Endothelial cell of umbilical vein (primary cell): ENCODE results near the gene INPP5B.

Experiments
- POLR2A ChIP-seq: IDR thresholded peaks from 2 replicates; pipeline ENCODE4 v1.6.1; 2012; ENCODE audit warnings: low read depth, mild to moderate bottlenecking, control low read depth, low read length
- TF ChIP-seq, protein P1 (sequence below), 2 donors: IDR thresholded peaks; 1 replicate in 1 of 2; 2 replicates in 1 of 2; pipeline ENCODE4 v1.5.1; 2011; ENCODE audit warnings: low read length in 2 of 2, mild to moderate bottlenecking in 2 of 2, moderate library complexity in 2 of 2, control low read depth in 1 of 2, inconsistent platforms in 1 of 2, low read depth in 1 of 2; ENCODE audit not compliant: insufficient read depth in 1 of 2; ENCODE audit errors: extremely low read depth in 1 of 2

DNA sequence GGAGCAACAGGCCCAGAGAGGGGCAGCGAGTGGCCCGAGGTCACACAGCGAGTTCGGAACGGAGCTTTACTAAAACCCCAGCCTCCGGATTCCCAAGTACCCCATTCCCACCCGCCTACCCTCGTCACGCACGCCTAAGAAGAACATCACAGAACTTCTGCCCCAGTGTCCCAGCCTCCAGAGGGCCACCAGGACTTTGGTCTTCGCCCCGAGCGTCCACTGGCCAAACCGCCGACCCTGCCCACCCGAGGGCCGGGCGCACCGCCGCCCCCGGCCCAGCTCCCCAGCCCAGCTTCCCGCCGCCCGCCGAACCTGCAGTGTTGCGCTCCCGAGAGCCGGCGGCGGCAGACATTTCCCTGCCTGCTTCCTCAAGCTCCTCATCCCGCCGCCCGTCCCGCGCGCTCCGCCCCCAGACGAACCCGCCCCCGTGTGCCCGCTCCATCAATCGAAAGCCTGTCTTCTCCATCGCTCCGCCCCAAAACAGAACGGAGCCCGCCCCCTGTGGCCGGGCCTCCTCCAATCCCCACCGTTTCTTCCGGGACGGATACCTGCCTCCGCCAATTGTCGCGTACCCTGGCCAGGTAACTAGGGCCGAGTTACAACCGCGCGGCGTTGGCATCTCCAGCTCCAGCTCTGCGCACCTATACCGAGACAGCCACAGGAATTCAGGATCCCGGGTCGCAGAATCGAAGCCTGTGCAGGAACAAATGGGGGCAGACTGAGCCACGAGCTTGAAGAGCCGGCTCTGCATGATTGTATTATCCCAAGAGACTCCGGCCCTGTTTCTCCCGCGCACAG is 15.3 kb downstream of the INPP5B start:
- no peak for TF ChIP-seq POLR2A
- TF ChIP-seq, protein P1, sequence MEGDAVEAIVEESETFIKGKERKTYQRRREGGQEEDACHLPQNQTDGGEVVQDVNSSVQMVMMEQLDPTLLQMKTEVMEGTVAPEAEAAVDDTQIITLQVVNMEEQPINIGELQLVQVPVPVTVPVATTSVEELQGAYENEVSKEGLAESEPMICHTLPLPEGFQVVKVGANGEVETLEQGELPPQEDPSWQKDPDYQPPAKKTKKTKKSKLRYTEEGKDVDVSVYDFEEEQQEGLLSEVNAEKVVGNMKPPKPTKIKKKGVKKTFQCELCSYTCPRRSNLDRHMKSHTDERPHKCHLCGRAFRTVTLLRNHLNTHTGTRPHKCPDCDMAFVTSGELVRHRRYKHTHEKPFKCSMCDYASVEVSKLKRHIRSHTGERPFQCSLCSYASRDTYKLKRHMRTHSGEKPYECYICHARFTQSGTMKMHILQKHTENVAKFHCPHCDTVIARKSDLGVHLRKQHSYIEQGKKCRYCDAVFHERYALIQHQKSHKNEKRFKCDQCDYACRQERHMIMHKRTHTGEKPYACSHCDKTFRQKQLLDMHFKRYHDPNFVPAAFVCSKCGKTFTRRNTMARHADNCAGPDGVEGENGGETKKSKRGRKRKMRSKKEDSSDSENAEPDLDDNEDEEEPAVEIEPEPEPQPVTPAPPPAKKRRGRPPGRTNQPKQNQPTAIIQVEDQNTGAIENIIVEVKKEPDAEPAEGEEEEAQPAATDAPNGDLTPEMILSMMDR (IDR thresholded peaks at IDR 0.05; ENCODE audit: extremely low read depth in 1 of 2, insufficient read depth in 1 of 2, low read depth in 1 of 2, low read length in 2 of 2), result no peak
